HG02623 (cell line): ENCODE data around the gene ADAMTS7.
"Not testable (repeated sequence)": the region's sequence is repeated elsewhere in the genome, so short reads cannot be mapped to it uniquely, and the experiment has no call there.

Experiments used
- ATAC-seq: cut with Tn5 transposase; IDR thresholded peaks from one replicate; pipeline ENCODE4 v1.9.1; 2021; ENCODE audit warnings: moderate library complexity; ENCODE audit not compliant: unreplicated experiment

ADAMTS7 gene

DNA sequence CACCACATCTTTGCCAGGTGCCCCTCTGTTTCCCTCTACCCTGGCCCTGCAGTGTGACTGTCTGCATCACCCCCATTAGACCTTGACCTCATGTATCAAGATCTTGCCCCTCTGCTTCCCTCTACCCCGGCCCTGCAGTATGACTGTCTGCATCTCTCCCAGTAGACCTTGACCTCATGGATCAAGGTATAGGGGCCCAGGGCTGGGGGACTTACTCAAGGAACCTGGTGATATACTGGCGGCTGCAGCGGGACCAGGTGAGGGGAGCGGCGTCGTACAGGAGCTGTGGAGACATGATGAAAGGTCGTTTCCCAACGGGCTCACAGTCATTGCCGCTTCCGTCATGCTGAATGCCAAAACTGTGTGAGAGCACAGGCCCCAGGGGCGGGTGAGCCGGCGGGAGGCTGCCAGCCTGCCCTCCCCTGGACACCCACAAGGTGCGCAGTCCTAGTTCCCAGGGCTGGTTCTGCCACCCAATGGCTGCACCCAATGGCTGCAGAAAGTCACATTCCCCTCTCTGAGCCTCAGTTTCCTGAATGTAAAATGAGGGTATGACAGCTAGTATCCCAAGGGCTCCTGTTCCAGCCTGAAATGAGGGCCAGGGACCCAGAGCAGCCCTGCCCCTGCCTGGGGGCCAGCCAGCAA lies 23.1 kb downstream of the ADAMTS7 start:
- ATAC-seq, result no peak

DNA sequence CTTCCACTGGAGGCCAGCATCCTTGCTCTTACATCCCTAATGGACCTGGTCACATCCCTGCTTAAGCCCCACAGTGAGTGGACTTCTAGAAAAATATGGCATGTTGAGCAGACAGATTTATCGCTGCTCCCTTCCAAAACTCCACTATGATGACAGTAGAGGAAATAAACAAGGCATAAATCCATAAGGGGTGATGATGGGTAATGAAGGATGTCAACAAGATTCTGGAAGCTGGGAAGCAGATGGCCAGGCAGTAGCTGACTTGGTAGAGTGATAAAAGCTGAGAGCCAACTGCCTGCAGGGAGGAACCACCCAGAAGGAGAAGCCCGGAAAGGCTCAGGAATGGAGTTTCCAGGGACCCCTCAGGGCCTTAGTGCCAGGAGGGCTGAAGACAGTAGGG lies 28.9 kb downstream of the ADAMTS7 start:
- not testable (repeated sequence) for ATAC-seq

DNA sequence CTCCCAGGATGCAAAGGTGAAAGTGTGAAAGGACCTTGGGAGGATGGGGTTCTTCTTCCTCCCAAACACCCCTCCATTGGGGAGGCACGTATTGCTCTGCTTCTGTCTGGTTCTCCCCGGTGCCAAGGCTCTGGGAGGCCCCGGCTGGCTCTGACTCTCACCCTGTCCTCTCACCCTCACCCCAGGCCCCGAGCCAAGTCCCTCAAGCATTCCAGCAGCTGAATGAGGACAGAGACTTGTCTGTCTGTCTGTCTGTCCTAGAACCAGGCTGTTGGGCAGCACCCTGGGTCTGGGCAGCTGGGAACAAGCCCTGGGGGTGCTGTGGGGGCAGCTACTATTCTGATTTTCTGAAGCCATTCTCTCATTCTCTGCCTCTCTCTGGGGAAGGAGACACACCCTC lies 29.9 kb downstream of the ADAMTS7 start:
- not testable (repeated sequence) for ATAC-seq

DNA sequence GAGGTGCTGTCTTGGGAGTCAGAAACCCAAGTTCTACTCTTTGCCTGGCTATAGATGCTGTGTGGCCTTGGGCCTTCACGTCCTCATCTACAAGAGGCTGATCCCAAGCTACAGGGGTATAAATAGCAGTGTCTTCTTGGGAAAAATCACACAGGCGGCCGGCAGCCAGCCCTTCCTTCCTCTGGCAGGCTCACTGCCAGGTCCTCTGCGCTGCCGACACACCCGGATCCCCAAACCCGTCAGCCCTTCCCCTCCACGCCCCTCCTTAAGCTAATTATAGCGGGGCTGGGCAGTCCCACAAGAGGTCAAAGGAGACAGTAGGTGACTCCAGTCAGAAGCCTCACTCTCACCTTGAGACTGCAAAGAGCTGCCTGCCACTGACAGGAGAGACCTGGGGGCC lies 31.3 kb downstream of the ADAMTS7 start:
- not testable (repeated sequence) for ATAC-seq

DNA sequence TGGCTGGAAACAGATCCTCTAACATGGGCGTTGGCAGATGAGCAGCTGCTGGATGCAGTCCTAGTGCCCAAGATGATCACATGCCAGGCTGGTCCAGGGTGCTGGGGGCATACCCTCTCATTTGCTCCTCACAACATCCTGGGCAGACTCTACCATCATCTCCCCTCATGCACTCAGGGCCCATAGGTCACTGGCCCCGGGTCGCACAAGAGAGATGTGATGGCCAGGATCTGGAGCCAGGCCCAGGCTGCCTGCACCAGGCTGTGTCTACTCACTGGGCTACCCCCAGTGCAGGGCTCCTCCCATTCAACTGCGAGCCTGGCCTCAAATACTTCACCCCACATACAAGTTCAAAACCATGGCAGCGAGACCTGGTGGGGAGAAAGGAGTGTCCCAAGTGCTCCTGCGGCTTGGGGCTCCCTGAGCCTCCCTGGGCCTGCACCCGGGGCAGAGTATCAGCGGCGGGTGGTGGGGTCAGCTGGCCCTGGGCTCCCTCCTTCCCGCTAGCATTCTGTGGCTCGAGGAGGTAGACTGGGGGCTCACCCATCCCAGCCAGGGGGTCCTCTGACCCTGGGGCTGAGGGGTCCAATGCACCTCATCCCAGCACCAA lies 32.0 kb downstream of the ADAMTS7 start:
- not testable (repeated sequence) for ATAC-seq

DNA sequence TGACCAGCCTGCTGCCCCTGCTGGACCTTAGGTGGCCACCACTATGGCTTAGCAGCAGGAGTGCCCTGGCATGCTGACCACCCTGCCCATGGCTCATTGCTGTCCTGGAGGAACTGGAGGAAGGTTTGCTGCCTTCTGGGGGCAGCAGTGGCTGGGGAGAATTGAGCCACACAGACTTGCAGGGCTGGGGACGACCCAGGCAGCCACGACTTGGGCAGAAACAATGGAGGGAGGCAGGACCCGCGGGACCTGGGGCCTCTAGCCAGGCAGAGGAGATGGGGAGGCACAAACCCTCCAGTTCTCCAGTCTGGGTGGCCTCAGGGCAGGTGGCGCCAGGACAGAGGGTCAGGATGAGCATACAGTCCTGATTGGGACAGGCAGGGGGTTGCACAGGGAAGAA lies 32.8 kb downstream of the ADAMTS7 start:
- no peak for ATAC-seq

DNA sequence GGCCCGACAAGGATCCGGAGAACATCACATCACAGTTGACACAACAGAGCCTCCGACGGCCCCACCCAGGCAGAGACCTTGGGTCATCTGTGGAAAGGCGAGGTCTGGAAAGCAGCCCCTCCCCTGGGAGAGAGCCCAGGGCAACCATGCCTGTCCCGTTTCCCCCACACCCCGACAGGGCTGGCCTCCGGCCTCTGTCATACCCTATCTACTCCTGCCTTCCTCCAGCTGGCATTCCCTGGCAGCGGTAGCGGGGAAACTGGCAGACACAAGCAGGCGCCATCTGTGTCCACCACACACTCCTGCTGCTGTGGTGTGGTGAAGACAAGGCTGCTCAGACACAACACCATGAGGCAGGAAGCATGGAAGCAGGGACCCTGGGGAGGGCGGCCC lies 33.3 kb downstream of the ADAMTS7 start:
- not testable (repeated sequence) for ATAC-seq

DNA sequence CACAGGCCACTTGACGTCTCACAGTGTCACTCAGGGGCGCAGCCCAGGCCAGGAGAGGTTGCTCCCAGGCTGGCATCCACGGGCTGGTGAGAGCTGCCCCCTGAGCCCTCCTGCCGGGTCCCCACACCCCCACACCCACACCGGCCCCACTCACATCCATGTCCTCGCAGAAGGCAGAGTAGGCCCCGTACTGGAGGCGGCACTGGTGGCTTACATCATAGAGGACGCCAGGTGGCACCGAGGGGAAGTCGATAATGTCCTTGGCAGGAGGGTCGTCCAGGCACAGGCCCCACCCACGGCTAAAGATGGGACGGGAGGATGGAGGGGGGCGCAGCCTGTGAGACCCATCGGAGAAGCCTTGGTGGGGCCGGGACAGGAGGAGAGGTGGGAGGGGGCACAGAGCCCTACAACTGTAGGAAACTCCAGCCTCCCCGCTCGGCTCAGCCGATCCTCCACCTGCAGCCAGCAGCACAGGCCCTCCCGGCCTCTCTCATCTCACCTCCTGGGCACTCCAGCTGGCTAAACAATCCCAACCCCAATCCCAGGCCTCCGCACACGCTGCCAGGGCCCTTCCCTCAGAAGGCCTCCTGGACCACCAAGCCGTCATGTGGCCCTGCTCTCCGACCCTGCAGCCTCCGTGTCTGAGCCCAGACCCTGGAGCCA lies 33.8 kb downstream of the ADAMTS7 start:
- not testable (repeated sequence) for ATAC-seq

DNA sequence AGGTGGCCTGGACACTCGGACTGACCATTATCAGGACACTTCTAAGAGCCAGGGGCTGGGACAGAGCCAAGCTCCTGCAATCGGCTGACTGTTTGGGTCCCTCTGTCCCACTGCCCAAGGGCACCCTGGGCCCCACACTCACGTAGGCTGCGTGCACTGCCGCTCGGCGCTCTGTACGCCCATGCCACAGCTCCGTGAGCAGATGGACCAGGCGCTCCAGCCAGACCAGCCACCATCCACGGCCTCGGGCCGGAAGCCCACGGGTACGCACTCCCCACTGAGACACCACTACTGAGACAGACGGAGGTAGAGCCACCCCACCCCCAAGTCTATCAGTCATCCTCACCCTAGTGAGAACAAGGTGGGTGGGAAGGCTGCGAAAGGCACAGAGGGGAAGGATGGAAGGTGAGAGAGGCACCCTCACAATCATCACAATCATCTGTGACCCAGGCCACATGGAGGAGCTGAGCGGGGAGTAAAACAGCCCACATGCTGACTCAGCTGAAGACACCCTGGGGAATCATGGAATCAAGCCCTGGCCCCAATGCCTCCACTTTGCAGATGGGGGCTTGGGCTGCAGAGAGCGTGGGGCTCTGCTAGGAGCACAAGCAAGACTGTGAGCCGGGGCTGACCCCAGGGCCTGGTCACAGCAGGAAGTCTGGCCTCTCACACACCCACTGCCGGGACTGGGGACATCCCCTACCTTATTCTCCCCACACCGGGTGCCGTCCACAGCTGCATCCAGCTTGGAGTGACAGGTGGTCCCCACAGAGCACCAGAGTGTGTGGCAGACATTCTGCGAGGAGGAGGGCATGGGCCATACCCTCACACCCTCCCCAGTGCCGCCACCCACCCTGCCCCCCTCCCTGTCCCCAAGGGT lies 35.0 kb downstream of the ADAMTS7 start:
- not testable (repeated sequence) for ATAC-seq

DNA sequence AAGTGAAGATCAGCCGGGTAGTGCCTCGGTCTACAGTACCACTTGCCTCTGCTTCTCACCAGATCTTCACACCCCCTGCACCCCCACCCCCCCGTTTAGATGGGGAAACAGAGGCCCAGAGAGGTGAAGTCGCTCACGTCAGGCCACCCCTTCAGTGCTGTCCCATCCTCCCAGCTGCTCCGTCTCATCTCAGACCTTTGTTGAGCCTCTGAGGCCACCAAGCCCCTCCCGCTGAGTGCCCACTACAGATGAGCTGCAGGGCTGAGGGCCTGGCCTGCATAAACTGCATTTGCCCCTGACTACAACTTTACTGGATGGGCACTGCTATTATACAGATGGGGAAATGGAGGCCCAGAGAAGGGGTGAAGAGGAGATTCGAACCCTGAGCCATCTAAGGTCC lies 35.8 kb downstream of the ADAMTS7 start:
- ATAC-seq, result no peak

DNA sequence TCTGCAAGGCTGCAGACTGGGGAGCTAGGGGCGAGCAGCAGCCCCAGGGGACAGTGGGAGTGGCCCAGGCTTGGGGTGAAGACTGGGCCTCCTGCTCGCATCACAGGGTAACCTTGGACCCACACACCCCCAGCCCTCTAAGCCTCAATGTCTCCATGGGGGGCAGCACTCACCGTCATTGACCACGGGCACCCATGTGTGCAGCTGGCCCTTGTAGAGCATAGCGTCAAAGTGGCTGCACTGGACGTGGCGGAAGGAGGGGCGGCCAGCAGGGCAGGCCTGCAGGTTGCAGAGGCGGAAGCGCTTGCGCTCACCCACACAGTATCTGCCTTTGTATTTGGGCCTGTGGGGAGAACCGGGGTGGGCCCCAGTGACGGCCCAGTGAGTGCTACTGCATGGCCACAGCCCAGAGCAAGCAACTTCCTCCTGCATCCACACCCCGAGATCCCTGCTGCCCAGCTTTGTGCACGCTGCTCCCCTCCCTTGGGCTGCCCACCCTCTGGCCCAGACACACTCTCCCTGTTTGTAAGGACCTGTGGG lies 36.7 kb downstream of the ADAMTS7 start:
- not testable (repeated sequence) for ATAC-seq

DNA sequence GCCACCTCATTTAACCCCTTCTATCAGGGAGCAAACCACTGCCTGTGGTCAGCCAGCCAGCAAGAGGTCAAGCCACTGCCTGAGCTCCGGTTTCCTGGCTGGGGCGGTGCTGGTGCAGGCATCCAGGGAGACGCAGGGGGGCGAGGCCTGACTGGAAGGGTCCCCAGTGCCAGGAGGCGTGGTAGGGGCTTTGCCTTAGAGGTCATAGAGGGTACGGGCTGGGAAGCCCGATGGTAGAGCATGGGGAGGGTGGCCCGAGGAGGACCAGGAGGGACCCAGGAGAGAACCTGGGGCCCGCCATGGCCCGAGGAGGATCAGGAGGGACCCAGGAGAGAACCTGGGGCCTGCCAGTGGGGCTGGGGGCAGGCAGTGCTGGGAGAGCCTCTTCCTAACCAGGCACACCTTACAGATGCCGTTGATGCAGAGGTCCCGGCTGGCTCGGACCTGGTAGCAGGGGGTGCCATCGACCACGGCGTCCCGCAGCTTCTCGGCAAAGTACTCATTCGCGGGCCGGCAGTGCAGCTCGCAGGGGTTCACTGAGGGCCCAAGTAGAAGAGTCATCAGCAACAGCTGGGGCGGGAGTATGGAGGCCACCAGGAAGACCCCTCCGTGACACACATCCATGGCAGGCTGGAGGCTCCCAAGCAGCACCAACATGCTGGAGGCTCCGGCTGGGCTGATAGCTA lies 37.4 kb downstream of the ADAMTS7 start:
- not testable (repeated sequence) for ATAC-seq

DNA sequence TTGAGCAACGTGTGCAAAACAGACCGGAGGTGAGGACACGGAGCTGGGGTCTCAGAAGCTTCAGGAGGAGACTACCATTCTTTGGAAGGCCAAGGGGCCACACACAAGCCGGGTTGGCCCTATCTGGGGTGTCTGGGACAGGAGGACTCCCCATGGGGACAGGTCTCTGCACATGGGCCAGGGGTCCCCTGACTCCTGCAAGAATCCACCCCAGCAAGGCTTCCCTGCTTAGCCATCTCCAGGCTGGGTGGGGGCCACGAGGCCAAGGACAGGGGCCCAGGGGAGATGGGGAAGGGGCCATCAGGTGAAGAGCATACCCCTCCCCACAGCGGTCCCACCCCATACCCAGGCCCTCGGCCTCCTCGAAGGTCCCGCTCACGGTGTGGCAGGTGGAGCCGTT lies 38.5 kb downstream of the ADAMTS7 start:
- no peak for ATAC-seq

DNA sequence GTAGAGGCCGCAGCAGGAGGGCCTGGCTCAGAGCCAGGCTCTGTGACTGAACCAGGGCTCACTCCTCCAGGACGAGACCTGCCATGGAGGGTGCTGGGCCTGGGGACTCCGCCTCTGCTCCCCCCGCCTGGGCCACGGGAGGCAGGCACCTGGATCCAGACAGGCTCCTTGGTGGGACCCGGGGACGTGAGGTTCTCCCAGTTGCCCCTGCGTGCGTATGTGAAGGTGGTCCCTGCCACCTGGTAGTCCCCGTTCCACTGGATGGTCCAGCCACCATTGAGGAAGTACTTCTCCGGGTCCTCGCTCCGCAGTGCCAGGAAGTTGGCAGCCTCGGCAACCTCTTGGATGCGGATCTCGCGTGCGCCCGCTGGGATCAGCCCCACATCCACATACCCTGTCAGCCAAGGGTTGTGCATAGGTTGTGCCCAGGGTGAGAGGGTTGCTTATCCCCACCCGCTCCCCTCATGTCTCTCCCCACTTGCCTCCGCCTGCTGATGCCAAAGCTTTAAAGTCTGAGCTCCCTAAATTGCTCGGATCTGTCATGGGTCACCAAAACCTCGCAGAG lies 39.7 kb downstream of the ADAMTS7 start:
- ATAC-seq, result not testable (repeated sequence)

DNA sequence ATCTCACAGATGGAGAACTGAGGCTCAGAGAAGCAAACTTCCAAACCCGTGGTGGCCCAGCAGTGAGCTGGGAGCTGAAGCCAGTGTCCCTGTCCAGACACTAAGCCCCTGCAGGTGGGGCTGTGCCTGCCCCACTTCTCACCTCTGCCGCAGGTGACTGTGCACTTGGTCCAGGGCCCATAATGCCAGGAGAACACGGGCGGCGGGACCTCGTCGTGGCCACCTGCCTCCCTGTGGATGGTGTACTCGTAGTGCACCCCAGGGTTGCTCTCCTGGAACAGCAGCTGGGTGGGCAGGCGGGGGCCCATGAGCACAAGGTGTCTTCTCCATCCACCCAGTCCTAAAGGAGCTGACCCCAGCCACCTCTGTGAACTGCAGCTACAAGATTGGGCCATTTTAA lies 40.2 kb downstream of the ADAMTS7 start:
- ATAC-seq, result not testable (repeated sequence)

DNA sequence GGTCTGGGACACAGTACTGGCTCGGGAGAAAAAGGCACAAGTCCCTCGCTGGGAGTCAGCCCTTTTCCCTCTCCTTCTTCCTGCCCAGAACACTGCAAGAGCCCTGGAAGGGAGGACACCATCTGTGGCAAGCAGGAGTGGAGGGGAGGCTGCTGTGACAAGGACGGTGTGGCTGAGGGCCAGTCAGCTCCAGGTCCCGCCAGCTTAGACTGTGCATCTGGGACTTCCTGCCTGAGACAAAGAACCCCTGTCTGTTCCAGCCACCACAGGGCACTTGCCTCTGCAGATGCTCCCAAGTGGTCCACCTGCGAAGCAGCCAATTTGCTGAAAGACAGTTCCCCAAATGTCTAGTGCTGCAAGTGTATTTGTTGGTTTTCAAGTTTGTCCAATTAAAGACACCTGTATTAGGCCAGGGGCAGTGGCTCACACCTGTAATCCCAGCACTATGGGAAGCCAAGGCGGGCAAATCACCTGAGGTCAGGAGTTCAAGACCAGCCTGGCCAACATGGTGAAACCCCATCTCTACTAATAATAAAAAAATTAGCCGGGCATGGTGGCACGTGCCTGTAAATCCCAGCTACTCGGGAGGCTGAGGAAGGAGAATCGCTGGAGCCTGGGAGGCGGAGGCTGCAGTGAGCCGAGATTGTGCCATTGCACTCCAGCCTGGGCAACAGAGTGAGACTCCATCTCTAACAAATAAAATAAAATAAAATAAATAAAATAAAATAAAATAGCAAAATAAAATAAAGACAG lies 41.6 kb downstream of the ADAMTS7 start:
- not testable (repeated sequence) for ATAC-seq

DNA sequence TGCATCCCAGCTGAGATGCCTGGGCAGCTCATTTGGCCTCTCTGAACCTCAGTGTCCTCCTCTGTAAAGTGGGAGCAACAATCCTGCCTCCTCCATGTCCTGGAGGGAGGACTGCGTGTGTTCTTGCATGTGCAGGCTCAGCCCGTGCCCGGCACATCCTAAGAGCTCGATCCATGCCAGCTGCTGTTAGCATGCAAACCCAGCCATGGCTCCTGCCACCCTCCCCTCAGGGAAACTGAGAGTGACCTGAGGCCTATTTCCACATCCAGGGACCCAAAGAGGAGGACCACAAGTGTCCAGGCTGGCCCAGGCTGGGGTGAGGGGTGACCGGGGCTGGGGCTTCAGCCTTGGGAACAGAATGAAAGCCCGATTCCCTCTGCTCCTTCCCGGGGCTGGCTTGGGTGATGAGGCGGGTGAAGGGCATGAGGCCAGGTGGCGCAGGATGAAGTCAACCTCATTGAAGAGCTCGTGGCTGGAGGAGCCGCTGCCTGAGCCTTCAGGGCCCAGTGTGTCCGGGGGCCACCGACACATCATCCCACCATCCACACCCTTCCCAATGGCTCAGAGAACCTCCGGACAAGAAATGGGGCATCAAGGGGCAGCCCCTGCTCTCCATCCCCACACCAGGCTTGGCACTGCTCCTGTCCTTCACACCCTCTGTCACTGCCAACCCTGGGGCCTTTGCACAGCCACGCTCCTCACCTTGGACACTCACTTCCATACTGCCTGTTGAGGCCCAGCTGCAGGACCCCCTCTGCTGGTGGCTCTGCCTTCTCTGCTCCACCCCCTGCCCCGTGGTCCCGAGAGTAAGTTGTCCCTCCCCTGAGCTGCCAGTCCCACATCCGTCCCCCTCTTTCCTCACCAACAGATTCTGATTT lies 42.5 kb downstream of the ADAMTS7 start:
- no peak for ATAC-seq

DNA sequence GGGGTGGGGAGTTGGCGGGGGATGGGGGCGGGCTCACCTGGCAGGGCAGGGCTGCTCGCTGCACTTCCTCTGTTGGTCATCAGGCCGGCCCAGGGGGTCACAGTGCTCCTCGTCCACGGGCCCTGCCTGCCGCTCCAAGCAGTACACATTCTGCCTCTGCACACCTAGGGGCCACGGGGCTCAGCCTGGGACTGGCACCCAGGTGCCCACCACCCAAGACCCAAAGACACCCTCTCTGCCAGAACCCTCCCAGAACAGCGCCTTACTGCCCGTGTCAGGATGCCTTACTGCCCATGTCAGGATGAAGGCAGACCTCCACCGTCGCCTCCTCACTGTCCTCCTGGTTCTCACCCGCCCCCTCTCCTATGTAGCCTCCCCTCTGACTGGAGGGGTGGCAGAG lies 43.2 kb downstream of the ADAMTS7 start:
- no peak for ATAC-seq
